ENCODE results near the gene SFXN2. TPM values are rescaled to one million over a fixed set of nuclear protein-coding genes. Genes with fewer than 3 reads are reported as not detected.
"Not testable (repeated sequence)": the region's sequence is repeated elsewhere in the genome, so short reads cannot be mapped to it uniquely, and the experiment has no call there.

SFXN2 gene
- total RNA-seq, 1 donor from 2014 or later = 7.0 TPM

- DNase-seq = no peak
Observed at GRCh38 chr10:102679596-102679995, 34.8 kb upstream of the SFXN2 start.

GRCh38 chr10:102681696-102682095 lies 32.7 kb upstream of the SFXN2 start:
- no peak for DNase-seq

GRCh38 chr10:102682416-102682815 lies 32.0 kb upstream of the SFXN2 start:
- no peak for DNase-seq

DNA sequence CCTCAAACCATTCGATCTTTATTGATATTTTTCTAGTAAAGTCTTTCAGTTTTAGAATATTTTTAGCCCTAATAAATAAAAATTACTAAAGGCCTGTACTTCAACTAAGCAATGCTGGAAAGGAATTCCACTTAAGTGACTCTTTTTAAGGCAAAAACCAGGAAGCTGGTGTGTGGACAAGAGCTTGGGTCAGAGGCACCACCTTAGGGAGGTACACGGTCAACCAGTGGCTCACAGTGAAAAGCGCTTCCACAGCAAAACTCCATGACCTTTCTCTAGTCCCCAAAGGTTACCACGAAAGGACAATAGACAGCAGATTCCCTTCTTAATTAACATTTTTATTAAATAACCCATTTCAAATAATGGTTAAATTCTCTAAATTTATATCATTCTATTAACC lies 31.5 kb upstream of the SFXN2 start:
- DNase-seq = no peak

DNA sequence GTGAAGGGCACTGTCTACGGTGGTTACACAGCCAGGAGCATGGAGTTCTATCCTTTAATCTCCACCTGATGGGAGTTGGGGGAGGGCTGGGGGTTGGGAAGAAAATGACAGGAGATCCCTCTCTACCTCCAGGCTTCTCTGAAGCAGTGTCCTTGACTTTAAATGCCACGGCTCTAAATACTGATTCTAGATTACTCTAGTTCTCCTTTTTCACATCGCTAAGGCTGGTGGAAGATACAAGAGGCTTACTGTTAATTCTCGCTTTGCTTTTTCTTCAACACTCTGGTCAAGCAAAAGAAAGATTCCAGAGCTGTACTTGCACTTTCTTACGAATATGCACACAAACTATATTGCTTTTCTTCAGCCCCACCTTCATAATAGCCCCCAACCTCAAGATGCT lies 30.7 kb upstream of the SFXN2 start:
- no peak for DNase-seq

DNA sequence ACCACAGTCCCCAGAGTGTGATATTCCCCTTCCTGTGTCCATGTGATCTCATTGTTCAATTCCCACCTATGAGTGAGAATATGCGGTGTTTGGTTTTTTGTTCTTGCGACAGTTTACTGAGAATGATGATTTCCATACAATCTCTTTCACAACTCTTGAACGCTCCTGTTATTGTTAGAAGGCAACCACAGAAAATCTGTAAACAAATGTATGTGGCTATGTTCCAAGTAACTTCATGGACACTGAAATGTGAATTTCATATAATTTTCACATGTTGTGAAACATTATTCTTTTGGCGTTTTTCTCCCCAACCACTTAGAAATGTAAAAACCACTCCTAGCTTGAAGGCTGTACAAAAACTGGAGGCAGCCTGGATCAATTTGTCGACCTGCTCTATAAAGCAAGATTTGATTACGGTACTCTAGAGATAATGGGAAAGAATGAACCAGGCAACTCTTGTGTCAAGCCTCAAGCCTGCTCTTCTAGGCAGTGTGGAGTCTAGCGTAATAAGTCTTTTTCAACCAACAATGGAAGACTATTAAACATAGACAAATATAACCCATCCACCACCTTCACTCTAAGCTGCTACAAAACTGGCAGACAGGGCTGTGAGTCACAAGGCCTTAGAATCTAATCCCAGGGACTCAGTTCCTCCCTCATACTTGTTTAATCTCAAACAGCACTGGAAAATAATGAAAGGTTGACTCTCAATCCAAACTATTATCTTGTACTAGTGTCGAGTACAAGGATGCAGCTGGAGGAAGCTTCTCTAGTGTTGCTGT lies 23.0 kb upstream of the SFXN2 start:
- DNase-seq = no peak

DNA sequence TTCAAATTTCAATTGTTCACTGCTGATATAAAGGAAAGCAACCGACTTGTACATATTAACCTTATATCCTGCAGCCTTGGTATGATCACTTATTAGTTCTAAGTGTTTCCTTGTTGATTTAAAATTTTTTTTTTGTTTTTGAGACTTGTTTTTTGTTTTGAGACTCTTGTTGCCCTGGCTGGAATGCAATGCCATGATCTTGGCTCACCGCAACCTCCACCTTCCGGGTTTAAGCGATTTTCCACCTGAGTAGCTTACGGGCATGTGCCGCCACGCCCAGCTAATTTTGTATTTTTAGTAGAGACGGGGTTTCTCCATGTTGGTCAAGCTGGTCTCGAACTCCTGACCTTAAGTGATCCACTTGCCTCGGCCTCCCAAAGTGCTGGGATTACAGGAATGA lies 19.0 kb upstream of the SFXN2 start:
- not testable (repeated sequence) for DNase-seq

DNA sequence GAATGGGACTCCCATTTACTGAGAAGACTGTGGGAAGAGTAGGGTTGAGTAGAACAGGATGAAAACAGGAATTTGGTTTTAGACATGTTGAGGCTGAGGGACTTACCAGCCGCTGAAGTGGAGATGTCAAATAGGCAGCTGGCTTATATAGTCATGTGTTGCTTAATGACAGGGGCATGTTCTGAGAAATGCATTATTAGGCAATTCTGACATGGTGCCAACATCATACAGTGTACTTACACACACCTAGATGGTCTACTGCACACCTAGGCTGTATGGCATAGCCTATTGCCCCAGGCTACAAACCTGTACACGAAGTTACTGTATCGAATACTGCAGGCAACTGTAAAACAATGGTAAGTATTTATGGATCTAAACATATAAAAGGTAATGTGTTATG lies 17.7 kb upstream of the SFXN2 start:
- DNase-seq = no peak

- no peak for DNase-seq
Observed at GRCh38 chr10:102698894-102699293, 15.5 kb upstream of the SFXN2 start.

DNA sequence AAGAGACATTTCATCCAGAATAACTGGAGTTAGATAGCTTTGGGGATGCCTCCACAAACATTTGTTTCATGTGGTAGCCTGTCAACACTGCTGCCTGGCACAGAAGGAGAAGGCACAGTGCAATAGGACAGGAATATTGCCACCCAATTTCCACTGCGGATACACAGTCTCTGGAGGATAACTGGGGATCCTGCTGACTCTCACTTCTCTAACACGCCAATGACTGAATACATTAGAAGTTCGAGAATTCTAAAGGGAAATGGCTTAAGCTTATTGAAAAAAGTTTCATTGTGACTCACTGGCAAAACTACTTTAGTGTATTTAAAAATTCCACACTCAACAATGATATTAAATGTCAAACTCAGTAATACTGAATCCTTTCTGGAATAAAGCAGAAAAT lies 13.2 kb upstream of the SFXN2 start:
- no peak for DNase-seq

GRCh38 chr10:102701796-102702195 lies 12.6 kb upstream of the SFXN2 start:
- no peak for DNase-seq

DNA sequence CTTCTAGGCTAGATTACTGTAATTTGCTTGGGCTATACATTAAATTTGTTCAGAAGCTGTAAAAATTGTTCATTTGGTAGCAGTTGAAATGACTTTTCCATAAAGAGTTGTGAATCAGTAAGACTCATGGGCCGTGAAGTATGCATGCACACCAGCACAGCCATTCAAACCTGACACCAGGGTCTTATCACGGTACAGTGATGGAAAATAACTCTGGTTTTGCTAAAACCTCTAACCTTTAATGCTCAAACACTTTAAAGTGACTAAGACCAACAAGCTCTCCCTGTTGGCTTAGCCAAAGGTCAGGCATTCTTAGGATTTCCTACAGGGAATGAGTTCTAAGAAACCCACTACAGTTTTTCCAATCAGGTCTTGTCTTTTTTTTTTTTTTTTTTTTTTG lies 11.7 kb upstream of the SFXN2 start:
- DNase-seq = no peak

DNA sequence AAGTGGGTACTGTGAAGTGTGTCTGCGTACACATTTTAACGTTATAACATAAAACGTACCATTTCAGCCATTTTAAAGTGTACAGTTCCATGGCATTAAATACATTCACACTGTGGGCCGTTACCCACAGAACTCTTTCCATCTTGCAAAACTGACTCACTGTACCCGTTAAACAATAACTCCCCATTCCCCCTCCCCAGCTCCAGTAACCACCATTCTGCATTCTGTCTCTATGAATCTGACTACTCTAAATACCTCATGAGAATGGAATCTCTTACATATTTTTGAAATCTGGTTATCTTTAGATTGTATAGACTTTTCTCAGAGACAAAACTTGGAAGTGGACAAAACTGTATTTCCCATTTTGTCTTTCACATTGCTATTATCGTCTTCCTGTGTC lies 9.5 kb upstream of the SFXN2 start:
- no peak for DNase-seq

DNA sequence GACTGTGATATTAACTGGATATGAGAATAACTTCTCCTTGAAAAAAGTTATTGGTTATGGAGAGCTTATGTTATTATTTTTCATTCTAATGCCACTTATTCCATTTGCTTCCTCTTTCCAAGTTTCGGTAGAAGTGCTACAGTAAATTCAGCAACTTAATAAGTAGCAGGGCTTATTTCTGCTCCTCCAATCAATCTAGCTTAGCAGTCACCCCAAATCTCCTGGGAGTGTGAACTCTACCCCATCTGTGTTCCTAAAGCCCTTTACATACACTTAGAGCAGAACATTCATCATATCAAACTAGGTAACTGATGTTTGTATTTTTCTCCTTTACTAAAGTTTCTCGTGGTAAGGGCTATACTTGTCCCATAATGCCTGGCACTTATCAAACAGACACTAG lies 8.9 kb upstream of the SFXN2 start:
- DNase-seq = no peak

- no peak for DNase-seq
Observed at GRCh38 chr10:102710609-102711008, 3.8 kb upstream of the SFXN2 start.

- no peak for DNase-seq
Observed at GRCh38 chr10:102712089-102712488, 2.3 kb upstream of the SFXN2 start.

- no peak for DNase-seq
Observed at GRCh38 chr10:102712843-102713538, 1.4 kb upstream of the SFXN2 start.

DNA sequence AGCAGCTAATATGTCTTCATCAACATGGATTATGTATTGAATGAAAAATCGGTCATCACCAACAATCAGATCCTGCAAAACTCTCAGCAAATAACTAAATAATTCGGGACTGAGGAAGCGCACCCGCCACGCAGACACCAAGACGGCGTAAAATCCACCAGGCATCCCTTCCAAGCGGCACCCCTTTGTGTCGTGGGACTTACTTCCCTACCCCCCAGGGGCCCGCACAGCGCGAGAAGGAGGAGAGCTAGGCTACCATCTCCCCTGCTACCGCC lies 960 bp upstream of the SFXN2 start:
- DNase-seq = no peak

- DNase-seq = peak; percentile 99
Observed at GRCh38 chr10:102713814-102714620, 419 bp upstream of the SFXN2 start, which contains the start of gene ARL3. Gene ARL3, minus strand, starts transcription at chr10:102714397. Its CDS starts 122 bp downstream, at chr10:102714275.

DNA sequence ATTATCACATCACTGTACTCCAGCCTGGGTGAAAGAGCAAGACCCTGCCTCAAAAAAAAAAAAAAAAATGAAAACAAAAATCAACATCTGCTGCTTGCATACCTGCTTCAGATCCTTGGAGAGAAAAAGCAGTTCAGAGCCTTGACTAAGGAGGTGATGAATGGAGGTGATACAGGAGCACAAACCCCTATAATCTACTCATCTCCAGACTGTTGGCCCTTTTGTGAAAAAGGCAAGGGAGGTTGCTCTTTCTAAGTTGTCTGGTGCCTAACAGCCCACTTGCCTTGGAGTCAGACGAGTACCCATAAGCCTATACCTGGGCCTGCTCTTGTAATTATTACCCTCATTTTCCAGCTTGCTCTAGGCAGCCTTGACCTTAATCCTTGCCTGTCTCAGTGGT lies 1.4 kb downstream of the SFXN2 start:
- no peak for DNase-seq

DNA sequence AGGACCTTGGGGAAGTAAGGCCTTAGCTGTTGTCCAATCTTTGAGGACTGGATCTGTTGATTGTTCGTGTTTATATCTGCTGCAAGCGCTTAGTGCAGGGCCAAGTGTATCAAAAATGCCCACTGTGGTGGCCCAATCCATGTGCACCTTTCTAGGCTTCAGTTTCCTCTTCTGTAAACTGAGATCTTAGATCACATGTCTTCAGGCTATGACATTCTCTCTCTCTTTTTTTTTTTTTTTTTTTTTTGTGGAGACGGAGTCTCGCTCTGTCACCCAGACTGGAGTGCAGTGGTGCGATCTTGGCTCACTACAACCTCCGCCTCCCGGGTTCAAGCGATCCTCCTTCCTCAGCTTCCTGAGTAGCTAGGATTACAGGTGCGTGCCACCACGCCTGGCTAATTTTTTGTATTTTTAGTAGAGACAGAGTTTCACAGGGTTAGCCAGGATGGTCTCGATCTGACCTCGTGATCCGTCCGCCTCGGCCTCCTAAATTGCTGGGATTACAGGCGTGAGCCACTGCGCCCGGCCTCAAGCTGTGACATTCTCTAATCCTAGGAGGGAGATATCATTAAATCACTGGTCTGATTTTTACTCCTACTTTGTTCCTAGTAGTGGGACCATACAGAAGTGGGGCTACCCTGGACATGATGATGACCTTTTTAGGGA lies 2.6 kb downstream of the SFXN2 start:
- DNase-seq = not testable (repeated sequence)

DNA sequence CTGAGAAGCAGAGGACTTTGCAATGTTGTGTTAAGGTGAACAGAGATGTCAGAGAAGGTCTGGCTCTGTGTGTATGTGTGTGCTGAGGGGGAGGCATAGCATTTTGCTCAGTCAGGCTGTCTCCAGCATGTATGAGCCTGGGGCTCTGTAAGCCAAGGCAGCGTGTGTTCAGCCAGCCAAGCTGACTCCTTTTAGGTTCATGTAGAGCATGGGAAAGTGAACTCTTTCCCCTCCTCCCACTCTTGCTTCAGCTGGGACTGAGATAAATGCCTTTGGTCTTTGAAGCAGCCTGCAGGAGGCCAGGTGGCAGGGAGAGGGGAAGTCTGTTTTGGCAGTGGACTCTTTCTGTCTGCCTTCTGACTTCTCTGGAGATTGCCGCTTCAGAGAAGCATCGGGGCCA lies 3.8 kb downstream of the SFXN2 start:
- DNase-seq = peak; percentile 50

- DNase-seq = no peak
Observed at GRCh38 chr10:102720337-102720736, 5.9 kb downstream of the SFXN2 start.
